GM12875 (cell line): ENCODE results near the gene BCAR3.

Experiments
- H3K4me3 ChIP-seq: one replicate; pipeline ENCODE4 v1.5.1; 2011; ENCODE audit warnings: low read depth, low read length, control low read depth
- TF ChIP-seq, protein P1 (sequence below): IDR thresholded peaks from 2 replicates; pipeline ENCODE4 v1.5.1; 2011; ENCODE audit warnings: low read depth, mild to moderate bottlenecking, control low read depth, inconsistent platforms, low read length, moderate library complexity, borderline replicate concordance; ENCODE audit not compliant: insufficient read depth

The BCAR3 gene

DNA sequence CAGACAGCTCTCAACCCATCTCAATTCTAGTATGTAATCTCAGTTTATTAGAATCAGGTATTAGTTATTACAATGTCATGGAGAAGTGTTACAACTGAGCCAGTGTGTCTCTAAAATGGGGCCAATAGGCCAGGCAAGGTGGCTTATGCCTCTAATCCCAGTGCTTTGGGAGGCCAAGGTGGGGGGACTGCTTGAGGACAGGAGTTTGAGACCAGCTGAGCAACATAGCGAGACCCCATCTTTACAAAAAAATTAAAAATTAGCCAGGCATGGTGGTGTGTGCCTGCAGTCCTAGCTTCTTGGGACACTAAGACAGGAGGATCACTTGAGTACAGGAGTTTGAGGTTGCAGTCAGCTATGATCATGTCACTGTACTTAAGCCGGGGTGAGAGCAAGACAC lies 104.9 kb downstream of the BCAR3 start:
- no peak overlapping the region for H3K4me3 ChIP-seq
- TF ChIP-seq, protein P1, sequence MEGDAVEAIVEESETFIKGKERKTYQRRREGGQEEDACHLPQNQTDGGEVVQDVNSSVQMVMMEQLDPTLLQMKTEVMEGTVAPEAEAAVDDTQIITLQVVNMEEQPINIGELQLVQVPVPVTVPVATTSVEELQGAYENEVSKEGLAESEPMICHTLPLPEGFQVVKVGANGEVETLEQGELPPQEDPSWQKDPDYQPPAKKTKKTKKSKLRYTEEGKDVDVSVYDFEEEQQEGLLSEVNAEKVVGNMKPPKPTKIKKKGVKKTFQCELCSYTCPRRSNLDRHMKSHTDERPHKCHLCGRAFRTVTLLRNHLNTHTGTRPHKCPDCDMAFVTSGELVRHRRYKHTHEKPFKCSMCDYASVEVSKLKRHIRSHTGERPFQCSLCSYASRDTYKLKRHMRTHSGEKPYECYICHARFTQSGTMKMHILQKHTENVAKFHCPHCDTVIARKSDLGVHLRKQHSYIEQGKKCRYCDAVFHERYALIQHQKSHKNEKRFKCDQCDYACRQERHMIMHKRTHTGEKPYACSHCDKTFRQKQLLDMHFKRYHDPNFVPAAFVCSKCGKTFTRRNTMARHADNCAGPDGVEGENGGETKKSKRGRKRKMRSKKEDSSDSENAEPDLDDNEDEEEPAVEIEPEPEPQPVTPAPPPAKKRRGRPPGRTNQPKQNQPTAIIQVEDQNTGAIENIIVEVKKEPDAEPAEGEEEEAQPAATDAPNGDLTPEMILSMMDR = no peak

DNA sequence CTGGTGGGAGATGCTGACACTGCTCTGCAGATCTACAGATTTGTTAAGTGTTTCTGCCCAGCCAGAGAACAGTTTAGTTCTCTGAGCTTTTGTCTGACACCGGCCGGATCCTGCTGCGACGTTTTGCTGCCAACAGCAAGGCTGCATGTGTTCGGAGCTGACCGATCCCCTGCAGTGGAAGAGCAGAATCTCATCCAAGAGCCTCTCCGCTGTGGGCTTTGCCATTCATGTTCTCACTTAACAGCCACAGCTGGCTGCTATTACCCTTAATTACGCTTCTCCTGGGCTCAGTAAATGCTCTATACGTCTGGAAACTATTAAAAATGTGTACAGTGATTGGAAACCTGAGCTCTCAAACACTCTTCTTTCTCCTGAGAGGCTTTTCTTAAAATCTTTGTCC lies 105.3 kb downstream of the BCAR3 start:
- TF ChIP-seq, protein P1 = no peak
- no peak overlapping the region for H3K4me3 ChIP-seq

DNA sequence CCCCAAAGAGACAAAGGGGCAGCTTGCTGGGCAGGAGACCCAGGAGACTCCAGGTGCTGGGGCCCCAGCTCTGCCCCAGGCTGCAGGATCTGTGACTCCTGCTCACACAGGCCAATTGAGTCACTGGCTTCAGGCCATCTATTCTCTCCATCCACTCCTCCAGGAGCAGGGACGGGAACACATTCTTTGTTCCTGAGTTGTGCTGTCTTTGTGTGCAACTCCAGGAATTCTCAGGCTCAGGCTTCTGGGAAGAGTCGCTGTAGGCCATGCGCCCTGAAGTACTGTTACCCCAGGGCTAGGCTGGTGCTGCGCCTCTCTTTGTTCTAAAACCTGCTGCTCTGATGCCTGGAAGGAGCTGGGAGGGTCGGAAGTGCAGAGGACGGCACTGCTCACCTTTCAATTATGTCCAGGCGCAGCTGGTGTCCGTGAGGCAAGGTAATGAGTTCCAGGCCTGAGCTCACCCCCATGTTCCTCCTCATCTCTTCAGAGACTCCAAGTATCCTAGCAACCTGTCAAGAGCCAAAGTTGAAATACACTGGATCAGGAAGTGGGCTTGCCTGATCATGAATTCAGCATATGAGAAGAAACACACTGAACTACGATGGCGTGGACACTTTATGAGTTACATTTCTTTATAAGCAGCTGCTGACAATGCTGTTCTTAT lies 105.9 kb downstream of the BCAR3 start:
- H3K4me3 ChIP-seq = no peak overlapping the region
- TF ChIP-seq, protein P1 = no peak

DNA sequence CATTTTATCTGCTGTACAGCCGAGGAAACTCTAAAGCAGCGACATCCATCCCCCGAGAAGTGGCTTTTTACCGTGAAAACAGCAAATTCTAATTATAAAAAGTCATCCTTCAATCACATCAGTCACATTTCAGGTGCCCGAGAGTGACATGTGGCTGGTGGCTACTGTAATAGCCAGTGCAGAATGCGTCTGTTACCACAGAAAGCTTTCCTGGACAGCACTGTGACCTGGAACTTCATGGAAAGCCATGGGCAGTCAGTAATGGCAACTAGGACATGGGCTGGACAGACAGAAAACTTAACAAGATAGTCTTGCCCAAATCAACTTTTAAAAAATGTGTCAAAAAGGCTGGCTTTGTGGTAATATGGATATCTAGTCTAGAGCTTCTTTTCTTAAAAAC lies 106.6 kb downstream of the BCAR3 start:
- TF ChIP-seq, protein P1 = no peak
- H3K4me3 ChIP-seq = no peak overlapping the region

DNA sequence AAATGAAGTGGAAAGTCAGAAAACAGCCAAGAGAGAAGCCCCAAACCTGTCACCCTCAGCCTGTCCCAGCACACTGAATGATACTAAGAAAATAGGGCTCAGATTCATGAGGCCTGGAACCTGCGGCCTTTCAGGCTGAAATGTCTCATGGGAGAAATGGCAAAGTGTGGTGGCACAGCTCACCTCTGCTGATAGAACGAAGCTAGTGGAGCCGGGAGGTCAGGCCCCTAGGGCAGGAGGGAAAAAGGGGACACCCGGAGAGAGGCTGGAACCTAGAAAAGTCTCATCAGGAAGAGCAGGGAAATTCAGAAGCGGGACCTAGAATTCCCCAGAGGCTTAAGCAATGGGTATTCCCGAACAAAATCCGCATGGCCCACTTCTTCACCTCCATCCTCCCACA lies 107.1 kb downstream of the BCAR3 start:
- no peak overlapping the region for H3K4me3 ChIP-seq
- TF ChIP-seq, protein P1 = no peak

DNA sequence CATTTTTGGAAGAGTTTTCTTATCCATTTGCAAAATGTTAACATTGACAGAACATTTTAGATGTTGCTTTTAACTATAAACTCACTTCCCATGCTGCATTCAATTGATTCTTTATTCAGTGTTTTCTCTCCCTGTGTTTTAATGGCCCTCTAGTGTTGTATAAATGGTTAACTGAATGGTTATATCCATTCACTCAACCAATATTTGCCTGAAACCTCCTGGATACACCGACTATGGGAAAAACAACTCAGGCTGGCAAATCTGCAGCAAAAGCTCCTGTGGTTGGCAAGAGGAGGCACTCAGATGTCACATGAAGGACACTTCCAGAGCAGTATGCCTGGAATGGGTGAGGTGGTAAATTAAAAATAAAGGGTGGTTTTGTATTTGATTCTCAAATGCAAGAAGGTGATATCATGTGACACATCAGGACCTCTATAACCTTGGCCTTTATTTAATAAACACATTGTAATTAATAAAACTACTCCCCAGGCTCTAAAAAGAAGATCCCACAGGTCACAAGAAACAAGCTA lies 107.6 kb downstream of the BCAR3 start:
- H3K4me3 ChIP-seq = no peak overlapping the region
- TF ChIP-seq, protein P1 = no peak

DNA sequence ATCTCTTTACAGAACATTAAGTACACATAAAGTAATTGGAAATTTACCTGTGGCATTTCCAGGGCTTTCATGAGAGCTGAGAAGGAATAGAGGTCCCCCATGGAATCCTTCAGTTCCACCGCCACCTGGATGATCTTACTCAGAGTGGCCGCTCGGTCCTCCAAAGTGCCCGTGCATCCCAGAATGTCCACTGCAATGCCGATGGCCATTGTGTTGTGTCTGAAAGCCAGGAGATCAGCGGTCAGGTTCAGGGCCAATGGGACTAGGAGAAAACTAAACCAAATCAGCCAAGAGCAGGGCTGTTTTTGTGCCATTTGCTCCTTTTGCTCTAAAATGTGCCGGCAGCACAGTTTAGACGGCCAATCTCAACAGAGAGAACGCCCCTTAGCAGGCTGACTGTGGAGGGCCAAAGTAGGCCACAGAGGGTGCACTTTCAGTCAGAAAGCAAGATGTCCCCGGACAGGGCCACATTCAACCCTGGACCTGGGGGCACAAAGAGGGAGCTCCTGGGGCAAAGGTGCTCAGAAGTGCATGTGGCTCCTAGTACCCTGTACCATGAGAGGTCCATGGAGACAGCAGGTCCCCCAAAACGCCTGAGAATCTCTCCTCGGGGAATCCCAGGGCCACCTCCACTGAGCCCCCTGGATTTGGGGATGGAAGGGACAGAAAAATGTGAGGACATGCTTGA lies 109.9 kb downstream of the BCAR3 start:
- no peak overlapping the region for H3K4me3 ChIP-seq
- TF ChIP-seq, protein P1 = no peak
